ENCODE measurements around the gene PLD6. TPM values are rescaled to one million over a fixed set of nuclear protein-coding genes. Genes with fewer than 3 reads are reported as not detected.
"Not testable (repeated sequence)": the region's sequence is repeated elsewhere in the genome, so short reads cannot be mapped to it uniquely, and the experiment has no call there.

The PLD6 gene
- total RNA-seq, 2 donors from 2014 or later: 9.2 to 9.6 TPM

DNA sequence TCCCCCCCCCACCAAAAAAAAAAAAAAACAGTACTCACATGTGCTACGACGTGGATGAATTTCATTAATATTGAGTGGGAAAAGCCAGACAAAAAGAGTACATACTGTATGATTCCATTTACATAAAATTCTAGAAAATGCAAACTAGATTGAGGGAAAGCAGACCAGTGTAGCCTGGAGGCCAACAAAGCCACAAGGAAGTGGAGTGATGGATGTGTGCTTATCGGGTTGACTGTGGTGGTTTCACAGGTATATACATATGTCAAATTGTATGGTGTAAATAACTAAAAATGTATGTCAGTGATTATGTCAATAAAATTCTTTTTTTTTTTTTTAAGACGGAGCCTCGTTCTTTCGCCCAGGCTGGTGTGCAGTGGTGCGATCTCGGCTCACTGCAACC, 1.9 kb upstream of the PLD6 start:
- Mint-ChIP-seq H3K27ac (no peak overlapping the region), H3K9me3 (no peaks in the 10 kb centered on the region), H3K36me3 (peaks cover 17 to 20% of the 10 kb centered on the region in 2 donors)
- no peak for ATAC-seq
- DNase-seq (ENCODE audit: low spot score in 2 of 2): no peak

DNA sequence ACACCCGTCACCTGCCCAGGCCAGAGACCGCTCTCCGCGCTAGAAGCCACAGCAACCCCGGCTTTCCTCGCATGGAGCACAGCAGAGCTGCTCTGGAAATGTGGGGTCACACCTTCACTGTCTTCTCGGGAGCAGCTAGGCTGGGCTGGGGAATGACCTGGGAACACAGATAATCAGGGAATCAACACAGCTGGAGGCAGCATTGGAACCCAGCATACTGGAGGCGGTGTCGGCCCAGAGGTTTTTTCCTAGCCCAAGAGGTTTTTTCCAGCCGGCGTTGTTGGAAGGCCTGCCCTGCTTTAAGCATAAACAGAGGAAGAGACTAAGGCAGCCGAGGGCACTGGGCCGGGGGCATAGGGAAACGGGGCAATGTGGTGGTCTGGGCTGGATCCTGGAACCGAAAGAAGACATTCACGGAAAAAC, 791 bp upstream of the PLD6 start:
- ATAC-seq: no peak
- DNase-seq (ENCODE audit: low spot score in 2 of 2): peak in 1 of 2 donors; percentile 59
- H3K27ac Mint-ChIP-seq: peak overlapping the region in 1 of 2 donors; percentile 93

GRCh38 chr17:17205368-17206123, 587 bp downstream of the PLD6 start:
- peak; percentile 70 to 73 for DNase-seq (ENCODE audit: low spot score in 2 of 2)
- Mint-ChIP-seq H3K9me3 (no peaks in the 10 kb centered on the region), H3K27ac (peak overlapping the region; percentile 93 to 96), H3K36me3 (peaks cover 20 to 25% of the 10 kb centered on the region in 2 donors)
- peak; percentile 65 to 73 for ATAC-seq

More for the DNA sequence above, 791 bp upstream of the PLD6 start:
- H3K9me3 Mint-ChIP-seq: no peaks in the 10 kb centered on the region
- peaks cover 17 to 20% of the 10 kb centered on the region in 2 donors for H3K36me3 Mint-ChIP-seq

GRCh38 chr17:17204635-17205231, 1.4 kb downstream of the PLD6 start:
- no peak for ATAC-seq
- H3K9me3 Mint-ChIP-seq: no peaks in the 10 kb centered on the region
- no peak for DNase-seq (ENCODE audit: low spot score in 2 of 2)
- H3K36me3 Mint-ChIP-seq: peaks cover 20 to 32% of the 10 kb centered on the region in 2 donors
- H3K27ac Mint-ChIP-seq: peak overlapping the region; percentile 93 to 96

DNA sequence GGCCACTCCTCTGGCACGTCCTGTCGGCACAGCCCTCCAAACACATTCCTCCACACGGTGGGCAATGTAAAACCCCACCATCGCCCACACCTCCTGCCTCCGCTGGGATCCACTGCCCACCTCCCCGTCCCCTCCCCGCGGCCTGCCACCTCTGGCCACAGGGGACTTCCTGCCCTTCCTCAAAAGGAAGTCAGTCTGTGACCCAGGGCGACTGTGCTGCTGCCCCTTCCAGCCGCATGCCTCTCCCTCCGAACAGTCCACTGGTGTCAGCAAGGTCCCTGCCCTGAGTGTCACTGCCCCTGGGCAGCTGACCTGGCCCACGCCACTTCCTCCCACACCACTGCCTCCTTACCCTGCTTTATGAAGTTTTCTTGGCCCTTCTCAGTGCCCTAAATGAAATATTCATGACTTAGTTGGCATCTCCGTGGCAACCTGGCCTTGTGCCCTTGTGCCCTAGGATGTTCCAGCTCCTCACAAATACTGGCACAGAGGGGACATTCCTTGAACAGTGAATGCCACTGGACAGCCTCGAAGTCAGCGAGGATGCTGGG, 2.0 kb downstream of the PLD6 start:
- no peak for ATAC-seq
- Mint-ChIP-seq H3K27ac (peak overlapping the region; percentile 93 to 96), H3K36me3 (peaks cover 20 to 32% of the 10 kb centered on the region in 2 donors), H3K9me3 (no peaks in the 10 kb centered on the region)
- DNase-seq (ENCODE audit: low spot score in 2 of 2): no peak

DNA sequence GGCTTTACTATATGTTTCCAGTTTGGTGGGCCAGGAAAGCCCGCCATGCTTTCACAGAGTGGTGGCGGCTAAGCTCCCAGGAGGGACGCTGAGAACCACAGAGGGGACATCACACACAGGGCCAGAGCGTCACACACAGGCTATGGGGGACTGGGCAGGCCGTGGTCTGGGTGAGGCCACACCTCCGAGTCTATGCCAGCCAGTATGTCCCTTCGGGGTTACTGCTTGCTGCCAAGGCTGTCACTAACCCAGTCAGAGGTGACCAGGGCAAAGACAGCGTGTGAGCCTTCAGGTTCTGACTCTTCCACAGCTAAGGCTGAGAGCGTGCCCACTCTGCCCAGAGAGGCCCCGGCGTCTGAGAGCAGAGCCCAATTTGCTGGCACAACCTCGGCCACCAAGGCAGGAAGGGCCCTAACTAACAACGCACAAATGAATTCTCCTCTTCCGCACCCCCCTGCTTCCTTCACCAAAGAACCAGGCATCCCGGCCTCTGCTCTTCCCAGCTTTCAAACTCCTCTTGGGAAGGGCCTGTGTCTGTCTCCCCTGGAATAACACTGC, 2.9 kb downstream of the PLD6 start:
- no peaks in the 10 kb centered on the region for H3K9me3 Mint-ChIP-seq
- ATAC-seq: no peak
- DNase-seq (ENCODE audit: low spot score in 2 of 2): no peak
- H3K27ac Mint-ChIP-seq: peak overlapping the region in 1 of 2 donors; percentile 93
- H3K36me3 Mint-ChIP-seq: peaks cover 20 to 35% of the 10 kb centered on the region in 2 donors

GRCh38 chr17:17201907-17202306, 4.2 kb downstream of the PLD6 start:
- DNase-seq (ENCODE audit: low spot score in 2 of 2) (no peak), ATAC-seq (no peak)
- Mint-ChIP-seq H3K9me3 (no peaks in the 10 kb centered on the region), H3K36me3 (peaks cover 20 to 37% of the 10 kb centered on the region in 2 donors), H3K27ac (no peak overlapping the region)

- H3K36me3 Mint-ChIP-seq: peaks cover 20 to 32% of the 10 kb centered on the region in 2 donors
- no peak overlapping the region for H3K27ac Mint-ChIP-seq
- ATAC-seq: no peak
- DNase-seq (ENCODE audit: low spot score in 2 of 2): no peak
- no peaks in the 10 kb centered on the region for H3K9me3 Mint-ChIP-seq
Observed at GRCh38 chr17:17201271-17201670, 4.9 kb downstream of the PLD6 start.

DNA sequence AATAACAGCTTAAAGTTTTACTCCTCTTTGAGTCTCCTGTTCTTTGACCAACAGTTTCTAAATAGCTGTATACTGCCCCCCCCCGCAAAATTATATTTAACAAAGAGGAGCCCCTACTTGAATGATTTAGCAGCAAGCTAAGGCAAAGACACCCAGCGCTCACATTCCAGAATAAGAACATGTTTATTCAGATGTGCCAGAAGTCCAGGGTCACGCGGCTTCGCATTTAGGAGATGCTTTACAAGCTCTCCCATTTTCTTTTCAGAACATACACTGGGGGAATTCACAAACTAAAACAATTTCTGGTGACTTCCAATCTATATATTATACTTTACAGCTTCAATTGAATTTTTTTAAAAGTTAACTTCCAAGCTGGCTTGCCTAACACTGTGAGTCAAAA, 5.3 kb downstream of the PLD6 start:
- peaks cover 20 to 31% of the 10 kb centered on the region in 2 donors for H3K36me3 Mint-ChIP-seq
- H3K9me3 Mint-ChIP-seq: no peaks in the 10 kb centered on the region
- no peak overlapping the region for H3K27ac Mint-ChIP-seq
- ATAC-seq: no peak
- no peak for DNase-seq (ENCODE audit: low spot score in 2 of 2)

DNA sequence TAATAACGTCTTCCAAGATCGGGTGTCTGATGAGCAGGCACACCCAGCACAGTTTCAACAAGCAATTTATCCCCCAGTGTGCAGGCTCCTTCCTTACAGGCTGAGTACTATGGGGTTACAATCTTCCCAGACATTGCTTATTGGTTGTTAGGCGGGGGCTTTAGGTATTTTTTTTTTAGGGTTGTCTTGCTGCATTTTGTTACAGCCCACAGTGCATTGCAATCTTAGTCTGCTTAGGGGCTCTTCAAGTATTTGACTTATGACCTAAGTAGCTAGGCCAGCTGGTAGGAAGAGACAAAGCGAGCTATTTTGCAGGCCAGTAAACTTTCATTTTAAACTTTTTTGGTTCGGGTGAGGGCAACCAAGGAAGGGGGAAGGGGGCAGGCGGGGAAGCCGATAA, 5.8 kb downstream of the PLD6 start:
- no peaks in the 10 kb centered on the region for H3K9me3 Mint-ChIP-seq
- ATAC-seq (no peak), DNase-seq (ENCODE audit: low spot score in 2 of 2) (no peak)
- H3K27ac Mint-ChIP-seq: peak overlapping the region in 1 of 2 donors; percentile 33
- peaks cover 17 to 31% of the 10 kb centered on the region in 2 donors for H3K36me3 Mint-ChIP-seq

DNA sequence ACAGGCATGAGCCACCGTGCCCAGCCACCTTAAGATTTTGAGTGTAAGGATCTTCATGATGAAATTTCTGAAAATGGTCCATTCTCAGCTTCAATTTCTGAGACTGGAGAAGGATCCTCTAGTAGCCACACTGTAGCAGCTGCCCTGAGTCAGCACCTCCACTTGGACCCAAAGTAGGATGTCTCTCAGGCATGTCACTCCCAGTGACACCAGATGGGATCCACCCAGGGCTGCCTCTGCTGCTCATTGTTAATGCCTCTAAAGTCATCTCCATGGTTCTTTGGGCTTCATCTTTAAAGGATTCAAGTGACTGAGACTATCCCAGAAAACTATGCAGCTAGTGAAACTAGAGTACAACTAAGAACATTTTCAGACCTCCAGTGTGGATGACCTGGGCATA, 7.9 kb downstream of the PLD6 start:
- peaks cover 0 to 20% of the 10 kb centered on the region in 2 donors for H3K36me3 Mint-ChIP-seq
- ATAC-seq (peak in 1 of 2 donors; percentile 22), DNase-seq (ENCODE audit: low spot score in 2 of 2) (no peak)
- H3K9me3 Mint-ChIP-seq: no peaks in the 10 kb centered on the region
- H3K27ac Mint-ChIP-seq: peak overlapping the region in 1 of 2 donors; percentile 29

DNA sequence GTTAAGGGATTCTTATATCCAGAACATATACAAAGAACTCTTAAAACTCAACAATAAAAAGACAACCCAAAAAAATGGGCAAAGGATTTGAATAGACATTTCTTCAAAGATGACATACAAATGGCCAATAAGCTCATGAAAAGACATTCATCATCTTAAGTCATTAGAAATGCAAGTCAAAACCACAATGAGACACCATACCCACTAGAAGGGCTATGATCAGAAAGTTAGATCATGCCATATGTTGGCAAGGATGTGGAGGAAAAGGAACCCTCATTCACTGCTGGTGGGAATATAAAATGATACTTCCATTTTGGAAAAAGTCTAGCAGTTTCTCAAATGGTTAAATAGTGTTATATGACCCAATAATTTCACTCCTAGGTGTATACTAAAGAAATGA, 9.4 kb downstream of the PLD6 start:
- peaks cover 0 to 20% of the 10 kb centered on the region in 2 donors for H3K36me3 Mint-ChIP-seq
- no peaks in the 10 kb centered on the region for H3K9me3 Mint-ChIP-seq
- no peak overlapping the region for H3K27ac Mint-ChIP-seq
- ATAC-seq (no peak), DNase-seq (ENCODE audit: low spot score in 2 of 2) (no peak)

GRCh38 chr17:17195466-17195865, 10.7 kb downstream of the PLD6 start:
- H3K27ac Mint-ChIP-seq: peak overlapping the region in 1 of 2 donors; percentile 51
- not testable (repeated sequence) for ATAC-seq; H3K9me3 Mint-ChIP-seq; DNase-seq (ENCODE audit: low spot score in 2 of 2)
- H3K36me3 Mint-ChIP-seq: peaks cover 0 to 12% of the 10 kb centered on the region in 2 donors

GRCh38 chr17:17191961-17192381, 14.2 kb downstream of the PLD6 start:
- DNase-seq (ENCODE audit: low spot score in 2 of 2): no peak
- Mint-ChIP-seq H3K27ac (no peak overlapping the region), H3K36me3 (no peaks in the 10 kb centered on the region), H3K9me3 (no peaks in the 10 kb centered on the region)
- no peak for ATAC-seq

DNA sequence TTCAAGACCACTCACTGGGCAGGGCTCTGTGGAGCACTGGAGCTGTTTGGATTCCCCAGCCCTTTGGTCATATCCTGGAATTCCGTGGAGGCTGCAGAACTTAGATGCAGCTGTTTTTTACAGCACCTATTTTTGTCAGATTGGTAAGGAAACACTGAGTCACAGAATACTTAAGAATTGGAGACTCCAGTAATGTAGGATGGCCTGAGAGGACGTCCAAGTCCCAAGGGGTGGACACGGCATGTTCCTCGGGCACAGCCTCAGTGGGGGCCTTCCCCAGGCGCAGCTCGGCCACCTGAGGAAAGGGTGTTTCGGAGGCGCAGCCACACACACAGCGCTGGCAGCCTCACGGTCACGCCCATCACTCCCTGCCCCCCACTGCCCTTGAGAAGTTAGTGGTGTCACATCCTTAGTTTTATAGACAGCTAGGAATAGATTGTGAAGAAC, 14.8 kb downstream of the PLD6 start:
- no peak for ATAC-seq
- H3K27ac Mint-ChIP-seq: no peak overlapping the region
- no peak for DNase-seq (ENCODE audit: low spot score in 2 of 2)
- no peaks in the 10 kb centered on the region for H3K36me3 Mint-ChIP-seq
- no peaks in the 10 kb centered on the region for H3K9me3 Mint-ChIP-seq

DNA sequence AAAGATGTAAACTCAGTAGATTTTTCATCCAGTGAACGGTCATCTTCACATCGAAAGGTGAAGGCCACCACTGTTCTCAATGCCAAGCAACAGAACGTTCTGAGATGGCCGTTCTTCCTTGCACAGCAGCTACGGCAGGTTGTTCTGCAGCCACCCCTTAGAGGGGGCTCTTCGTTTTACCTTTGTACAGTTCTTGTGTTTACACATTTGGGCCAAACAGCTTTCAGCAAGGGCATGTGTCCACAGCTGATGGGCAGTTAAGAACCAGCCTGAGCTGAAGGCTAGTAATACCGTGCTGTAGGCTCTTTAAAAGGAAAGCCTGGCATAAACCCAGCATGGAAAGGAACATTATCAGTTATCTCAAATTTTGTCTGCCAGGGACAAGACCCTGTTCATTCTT, 15.9 kb downstream of the PLD6 start:
- no peak for DNase-seq (ENCODE audit: low spot score in 2 of 2)
- Mint-ChIP-seq H3K36me3 (peaks cover 7 to 8% of the 10 kb centered on the region in 2 donors), H3K27ac (no peak overlapping the region), H3K9me3 (no peaks in the 10 kb centered on the region)
- no peak for ATAC-seq

DNA sequence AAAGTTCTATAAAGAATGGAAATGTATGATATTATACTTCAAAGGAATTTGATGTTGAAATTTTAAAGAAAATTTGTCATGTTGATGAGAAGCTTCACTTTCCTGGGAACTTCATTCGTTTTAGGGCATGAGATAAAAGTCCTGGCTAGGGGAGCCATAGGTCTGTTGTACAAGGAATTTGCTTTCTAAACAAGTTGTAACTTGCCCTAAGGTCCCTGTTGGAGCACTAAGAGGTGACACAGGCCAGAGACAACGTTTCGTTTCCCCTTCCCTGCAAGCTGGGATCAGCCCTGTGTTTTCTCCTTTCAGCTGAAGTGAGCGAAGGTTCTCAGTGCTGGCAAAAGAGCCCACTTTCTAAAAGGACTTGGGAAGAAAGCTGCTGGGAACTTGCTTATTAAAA, 16.6 kb downstream of the PLD6 start:
- Mint-ChIP-seq H3K27ac (no peak overlapping the region), H3K9me3 (no peaks in the 10 kb centered on the region), H3K36me3 (peaks cover 7 to 13% of the 10 kb centered on the region in 2 donors)
- ATAC-seq (no peak), DNase-seq (ENCODE audit: low spot score in 2 of 2) (no peak)

All from activated naive CD4-positive, alpha-beta T cell treated with anti-CD3 and anti-CD28 coated beads, Interleukin-2, amount 50 U/mL, for 72 hours (primary cell).